Neuron (in vitro differentiated cells): ENCODE measurements around the gene ELANE.
"Not testable (repeated sequence)": the region's sequence is repeated elsewhere in the genome, so short reads cannot be mapped to it uniquely, and the experiment has no call there.

Experiments
- H2AFZ ChIP-seq: one replicate; pipeline ENCODE4 v1.6.1; 2013; ENCODE audit warnings: low read depth, mild to moderate bottlenecking, inconsistent platforms, low read length, moderate library complexity
- H3K27me3 ChIP-seq: one replicate; pipeline ENCODE4 v1.6.1; 2013; ENCODE audit warnings: low read length; ENCODE audit not compliant: insufficient read depth
- H3K36me3 ChIP-seq: one replicate; pipeline ENCODE4 v1.6.1; 2013; ENCODE audit warnings: low read length; ENCODE audit not compliant: insufficient read depth
- H3K4me1 ChIP-seq: one replicate; pipeline ENCODE4 v1.6.1; 2013; ENCODE audit warnings: low read length; ENCODE audit not compliant: insufficient read depth
- H3K4me3 ChIP-seq: 2 replicates; pipeline ENCODE4 v1.5.1; 2013; ENCODE audit warnings: mild to moderate bottlenecking, low read length, moderate library complexity
- H3K9me3 ChIP-seq: one replicate; pipeline ENCODE4 v1.6.1; 2013; ENCODE audit warnings: low read length

ELANE gene

DNA sequence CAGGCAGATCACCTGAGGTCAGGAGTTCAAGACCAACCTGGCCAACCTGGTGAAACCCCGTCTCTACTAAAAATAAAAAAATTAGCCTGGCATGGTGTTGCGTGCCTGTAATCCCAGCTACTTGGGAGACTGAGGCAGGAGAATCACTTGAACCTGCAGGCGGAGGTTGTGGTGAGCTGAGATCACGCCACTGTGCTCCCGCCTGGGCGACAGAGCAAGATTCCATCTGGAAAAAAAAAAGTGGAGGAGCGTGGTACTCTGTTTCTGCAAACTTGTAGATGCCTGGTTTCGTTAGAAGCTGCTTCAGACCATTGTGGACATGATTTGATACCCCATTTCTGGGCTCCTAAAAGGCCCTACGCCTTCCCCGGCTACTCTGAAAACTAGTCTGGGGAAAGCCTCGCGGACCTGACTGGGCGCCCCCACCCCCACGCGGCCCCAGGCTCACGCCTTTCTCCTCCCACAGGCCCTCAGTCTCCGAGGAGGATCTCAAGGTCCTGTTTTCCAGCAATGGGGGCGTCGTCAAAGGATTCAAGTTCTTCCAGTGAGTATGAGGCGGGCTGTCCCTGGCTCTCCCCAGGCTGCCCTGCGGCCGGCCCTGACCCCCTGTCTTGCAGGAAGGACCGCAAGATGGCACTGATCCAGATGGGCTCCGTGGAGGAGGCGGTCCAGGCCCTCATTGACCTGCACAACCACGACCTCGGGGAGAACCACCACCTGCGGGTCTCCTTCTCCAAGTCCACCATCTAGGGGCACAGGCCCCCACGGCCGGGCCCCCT, 41.8 kb upstream of the ELANE start:
- Histone ChIP-seq H2AFZ (no peak overlapping the region), H3K9me3 (peaks cover 11% of the 10 kb centered on the region), H3K27me3 (no peaks in the 10 kb centered on the region), H3K36me3 (peaks cover 90% of the 10 kb centered on the region), H3K4me1 (no peaks in the 10 kb centered on the region), H3K4me3 (no peak overlapping the region)

- Histone ChIP-seq H3K9me3 (peaks cover 11% of the 10 kb centered on the region), H2AFZ (no peak overlapping the region), H3K4me3 (no peak overlapping the region), H3K36me3 (peaks cover 89% of the 10 kb centered on the region), H3K27me3 (no peaks in the 10 kb centered on the region), H3K4me1 (no peaks in the 10 kb centered on the region)
Observed at GRCh38 chr19:810883-811489, 41.1 kb upstream of the ELANE start.

DNA sequence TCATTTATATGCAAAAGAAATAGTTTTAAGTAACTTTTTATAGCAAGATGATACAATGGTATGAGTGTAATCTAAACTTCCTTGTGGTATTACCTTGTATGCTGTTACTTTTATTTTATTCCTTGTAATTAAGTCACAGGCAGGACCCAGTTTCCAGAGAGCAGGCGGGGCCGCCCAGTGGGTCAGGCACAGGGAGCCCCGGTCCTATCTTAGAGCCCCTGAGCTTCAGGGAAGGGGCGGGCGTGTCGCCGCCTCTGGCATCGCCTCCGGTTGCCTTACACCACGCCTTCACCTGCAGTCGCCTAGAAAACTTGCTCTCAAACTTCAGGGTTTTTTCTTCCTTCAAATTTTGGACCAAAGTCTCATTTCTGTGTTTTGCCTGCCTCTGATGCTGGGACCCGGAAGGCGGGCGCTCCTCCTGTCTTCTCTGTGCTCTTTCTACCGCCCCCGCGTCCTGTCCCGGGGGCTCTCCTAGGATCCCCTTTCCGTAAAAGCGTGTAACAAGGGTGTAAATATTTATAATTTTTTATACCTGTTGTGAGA, 40.5 kb upstream of the ELANE start:
- H3K9me3 ChIP-seq, result peaks cover 11% of the 10 kb centered on the region
- no peaks in the 10 kb centered on the region for H3K27me3 ChIP-seq
- no peaks in the 10 kb centered on the region for H3K4me1 ChIP-seq
- no peak overlapping the region for H3K4me3 ChIP-seq
- H3K36me3 ChIP-seq, result peaks cover 83% of the 10 kb centered on the region
- H2AFZ ChIP-seq, result no peak overlapping the region

GRCh38 chr19:812049-812746, 39.9 kb upstream of the ELANE start:
- peaks cover 11% of the 10 kb centered on the region for H3K9me3 ChIP-seq
- no peaks in the 10 kb centered on the region for H3K4me1 ChIP-seq
- no peak overlapping the region for H2AFZ ChIP-seq
- no peaks in the 10 kb centered on the region for H3K27me3 ChIP-seq
- no peak overlapping the region for H3K4me3 ChIP-seq
- H3K36me3 ChIP-seq, result peaks cover 77% of the 10 kb centered on the region

DNA sequence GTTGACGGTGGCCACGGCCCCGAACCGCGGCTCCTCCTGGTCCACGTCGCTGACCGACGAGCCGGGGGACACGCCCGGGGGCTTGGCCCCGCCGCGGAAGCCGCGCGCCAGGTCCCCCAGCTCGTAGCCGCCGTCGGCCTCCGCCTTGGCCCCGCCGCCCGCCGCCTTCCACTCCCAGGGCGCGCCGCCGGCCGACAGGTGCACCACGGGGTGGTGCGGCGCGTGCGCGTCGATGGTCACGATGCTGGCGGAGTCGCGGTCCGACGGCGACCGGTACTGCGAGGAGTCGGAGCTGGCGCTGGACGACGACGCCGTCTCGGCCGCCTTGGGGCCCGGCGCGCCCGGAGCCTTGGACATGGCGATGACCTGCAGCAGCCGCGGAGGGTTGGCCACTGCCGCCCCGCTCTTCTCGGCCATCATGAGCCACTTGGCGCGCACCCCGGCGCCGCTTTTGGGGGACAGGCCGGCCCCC, 39.3 kb upstream of the ELANE start:
- Histone ChIP-seq H2AFZ (no peak overlapping the region), H3K4me1 (no peaks in the 10 kb centered on the region), H3K4me3 (no peak overlapping the region), H3K27me3 (no peaks in the 10 kb centered on the region), H3K36me3 (peaks cover 76% of the 10 kb centered on the region), H3K9me3 (peaks cover 11% of the 10 kb centered on the region)

DNA sequence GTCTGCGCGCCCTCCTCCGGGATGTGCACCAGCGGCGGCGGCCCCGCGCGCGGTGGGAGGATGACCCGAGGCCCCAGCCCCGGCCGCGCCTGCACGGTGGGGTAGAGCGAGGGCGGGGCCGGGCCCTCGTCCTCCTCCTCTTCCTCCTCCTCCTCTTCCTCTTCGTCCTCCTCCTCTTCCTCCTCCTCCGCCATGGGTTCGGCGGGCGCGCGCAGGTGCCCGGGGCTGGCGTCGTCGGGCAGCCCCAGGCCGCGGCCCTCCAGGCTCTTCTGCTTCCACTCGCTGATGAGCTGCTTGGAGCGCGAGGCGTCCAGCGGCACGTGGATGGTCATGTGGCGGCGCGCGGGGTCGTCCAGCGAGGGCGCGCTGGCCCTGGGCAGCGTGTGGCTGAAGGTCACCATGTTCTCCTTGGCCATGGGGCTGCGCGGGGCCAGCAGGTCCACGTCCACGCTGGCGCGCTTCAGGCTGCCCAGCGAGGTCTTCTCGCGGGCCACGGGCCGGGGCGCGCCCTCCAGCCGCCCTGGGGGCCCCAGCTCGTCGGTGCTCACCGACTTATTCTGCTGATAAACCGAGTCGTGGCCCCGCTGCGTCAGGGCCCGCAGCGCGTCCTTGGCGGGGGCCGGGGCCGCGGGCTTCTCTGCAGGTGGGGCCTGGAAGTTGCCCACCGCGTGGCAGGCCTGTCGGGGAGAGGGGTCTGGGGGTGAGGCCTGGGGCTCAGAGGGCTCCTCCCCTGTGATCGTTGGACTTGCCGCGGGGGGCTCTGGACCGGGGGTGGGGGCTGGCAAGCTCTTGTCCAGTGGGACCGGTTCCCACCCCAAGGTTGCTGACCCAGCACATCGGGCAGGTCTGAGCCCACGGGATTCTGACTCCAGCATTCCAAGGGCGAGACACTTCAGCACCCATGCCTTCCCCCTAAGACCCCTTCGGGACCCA, 38.6 kb upstream of the ELANE start:
- no peak overlapping the region for H3K4me3 ChIP-seq
- peaks cover 70% of the 10 kb centered on the region for H3K36me3 ChIP-seq
- H3K4me1 ChIP-seq, result no peaks in the 10 kb centered on the region
- no peaks in the 10 kb centered on the region for H3K27me3 ChIP-seq
- H2AFZ ChIP-seq, result no peak overlapping the region
- peaks cover 11% of the 10 kb centered on the region for H3K9me3 ChIP-seq

GRCh38 chr19:814152-815078, 37.7 kb upstream of the ELANE start:
- Histone ChIP-seq H3K36me3 (peaks cover 63% of the 10 kb centered on the region), H3K4me3 (no peak overlapping the region), H3K27me3 (no peaks in the 10 kb centered on the region), H3K4me1 (no peaks in the 10 kb centered on the region), H3K9me3 (peaks cover 11% of the 10 kb centered on the region), H2AFZ (no peak overlapping the region)

DNA sequence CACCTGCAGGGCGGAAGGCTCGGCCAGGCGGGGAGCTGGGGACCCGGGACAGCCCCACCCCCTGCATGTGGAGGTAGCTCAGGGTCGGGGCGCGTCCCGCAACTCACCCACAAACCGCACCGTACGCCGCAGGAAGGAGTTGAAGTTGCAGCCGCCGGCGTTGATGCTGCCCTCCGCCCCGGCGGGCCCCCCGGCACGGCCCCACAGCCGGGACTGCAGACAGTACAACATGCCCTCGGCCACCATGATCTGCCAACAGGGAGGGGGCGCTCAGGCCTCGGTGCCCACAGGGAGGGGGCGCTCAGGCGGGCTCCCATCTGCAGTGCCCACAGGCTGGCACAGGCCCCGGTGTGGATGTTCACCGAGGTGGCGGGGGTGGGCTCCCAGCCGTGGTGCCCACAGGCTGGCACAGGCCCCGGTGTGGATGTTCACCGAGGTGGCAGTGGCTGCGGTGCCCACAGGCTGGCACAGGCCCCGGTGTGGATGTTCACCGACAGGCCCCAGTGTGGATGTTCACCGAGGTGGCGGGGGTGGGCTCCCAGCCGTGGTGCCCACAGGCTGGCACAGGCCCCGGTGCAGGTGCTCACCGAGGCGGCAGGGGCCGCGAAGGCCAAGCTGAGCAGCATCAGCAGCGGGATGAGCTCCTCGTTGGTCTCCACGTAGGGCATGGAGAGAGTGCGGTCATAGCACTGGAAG, 36.9 kb upstream of the ELANE start:
- Histone ChIP-seq H3K36me3 (peaks cover 55% of the 10 kb centered on the region), H3K4me3 (no peak overlapping the region), H3K4me1 (no peaks in the 10 kb centered on the region), H3K9me3 (peaks cover 11% of the 10 kb centered on the region), H2AFZ (no peak overlapping the region), H3K27me3 (no peaks in the 10 kb centered on the region)

DNA sequence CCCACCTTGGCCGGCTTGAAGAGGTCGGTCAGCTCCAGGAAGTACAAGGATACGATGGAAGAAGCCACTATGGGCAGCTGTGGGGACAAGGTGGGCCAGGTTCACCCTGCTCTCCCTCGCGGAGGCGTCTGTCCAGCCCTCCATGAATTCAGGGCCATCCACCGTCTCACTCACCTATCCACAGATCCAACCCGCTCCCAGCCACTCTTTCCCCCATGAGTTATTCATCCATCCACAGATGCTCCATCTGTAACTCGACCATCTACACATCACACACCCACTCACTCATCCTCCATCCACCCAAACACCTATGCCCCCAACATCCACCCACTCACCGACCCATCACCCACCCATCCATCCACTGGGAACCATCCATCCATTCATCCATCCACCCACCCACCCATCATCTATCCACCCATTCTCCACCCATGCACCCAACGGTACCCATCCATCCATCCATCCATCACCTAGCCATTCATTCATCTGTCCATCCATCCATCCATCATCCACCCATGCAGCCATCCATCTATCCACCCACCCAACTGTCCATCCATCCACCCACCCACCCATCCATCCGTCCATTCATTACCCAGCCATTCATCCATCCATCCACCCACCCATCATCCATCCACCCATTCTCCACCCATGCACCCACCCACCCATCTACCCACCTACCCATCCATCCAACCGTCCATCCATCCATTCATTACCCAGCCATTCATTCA, 36.2 kb upstream of the ELANE start:
- Histone ChIP-seq H3K4me1 (no peaks in the 10 kb centered on the region), H3K4me3 (no peak overlapping the region), H2AFZ (no peak overlapping the region), H3K27me3 (no peaks in the 10 kb centered on the region), H3K9me3 (peaks cover 11% of the 10 kb centered on the region), H3K36me3 (peaks cover 48% of the 10 kb centered on the region)

GRCh38 chr19:816500-816857, 35.6 kb upstream of the ELANE start:
- H3K36me3 ChIP-seq, result peaks cover 42% of the 10 kb centered on the region
- no peaks in the 10 kb centered on the region for H3K4me1 ChIP-seq
- no peak overlapping the region for H2AFZ ChIP-seq
- no peak overlapping the region for H3K4me3 ChIP-seq
- no peaks in the 10 kb centered on the region for H3K27me3 ChIP-seq
- peaks cover 11% of the 10 kb centered on the region for H3K9me3 ChIP-seq

DNA sequence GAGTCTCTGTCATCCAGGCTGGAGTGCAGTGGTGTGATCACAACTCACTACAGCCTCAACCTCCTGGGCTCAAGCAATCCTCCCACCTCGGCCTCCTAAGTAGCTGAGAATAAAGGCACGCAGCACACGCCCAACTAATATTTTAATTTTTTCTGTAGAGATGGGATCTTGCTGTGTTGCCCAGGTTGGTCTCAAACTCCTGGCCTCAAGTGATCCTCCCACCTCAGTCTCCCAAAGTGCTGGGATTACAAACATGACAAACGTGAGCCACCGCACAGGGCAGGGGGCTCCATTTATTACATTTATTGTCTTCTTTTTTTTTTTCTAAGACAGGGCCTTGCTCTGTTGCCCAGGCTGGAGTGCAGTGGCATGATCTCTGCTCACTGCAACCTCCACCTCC, 31.9 kb upstream of the ELANE start:
- not testable (repeated sequence) for H3K27me3 ChIP-seq, H3K4me3 ChIP-seq, H2AFZ ChIP-seq, H3K4me1 ChIP-seq, H3K9me3 ChIP-seq
- H3K36me3 ChIP-seq, result peaks cover 11% of the 10 kb centered on the region
